ENCODE results near the gene PHIP. TPM values are rescaled to one million over a fixed set of nuclear protein-coding genes. Genes with fewer than 3 reads are reported as not detected.

PHIP gene
- total and polyA plus RNA-seq, 12 donors, result 3.1 to 17.9 (median 16.1) TPM

- Histone ChIP-seq H3K36me3 (peaks cover 0 to 100% (median 66%) of the 10 kb centered on the region in 9 donors), H3K4me1 (no peaks in the 10 kb centered on the region), H3K9me3 (no peaks in the 10 kb centered on the region)
Measured at GRCh38 chr6:78999737-79000136, 78.3 kb downstream of the PHIP start.

GRCh38 chr6:78995946-78996345, 82.1 kb downstream of the PHIP start:
- Histone ChIP-seq H3K9me3 (peaks cover 0 to 14% (median 8%) of the 10 kb centered on the region in 11 donors), H3K36me3 (peaks cover 5 to 100% (median 66%) of the 10 kb centered on the region in 9 donors), H3K27ac (no peak overlapping the region), H3K4me3 (no peak overlapping the region), H3K27me3 (no peaks in the 10 kb centered on the region), H3K4me1 (no peaks in the 10 kb centered on the region)
- DNase-seq, result no peak
- TF ChIP-seq CTCF (IDR thresholded peaks at IDR 0.05), result no peak
- intact Hi-C loops (cut with DNase I), result no loop called here
- no peak for ATAC-seq

More at GRCh38 chr6:78999737-79000136, 78.3 kb downstream of the PHIP start:
- Histone ChIP-seq H3K4me3 (no peak overlapping the region), H3K27me3 (no peaks in the 10 kb centered on the region), H3K27ac (no peak overlapping the region)
- DNase-seq (no peak), ATAC-seq (no peak)
- intact Hi-C loops (cut with DNase I), result loop anchor here in 1 of 10 donors (10.0 kb wide), 1 partner anchor 535 kb away; the partner anchor contains the start of gene LCA5
- no peak for TF ChIP-seq CTCF (IDR thresholded peaks at IDR 0.05)

- peaks cover 5 to 100% (median 66%) of the 10 kb centered on the region in 9 donors for H3K36me3 ChIP-seq
- no peaks in the 10 kb centered on the region for H3K27me3 ChIP-seq
- peaks cover 0 to 14% (median 8%) of the 10 kb centered on the region in 11 donors for H3K9me3 ChIP-seq
- TF ChIP-seq CTCF (IDR thresholded peaks at IDR 0.05), result no peak
- H3K4me3 ChIP-seq, result no peak overlapping the region
- DNase-seq (no peak), ATAC-seq (no peak)
- no peaks in the 10 kb centered on the region for H3K4me1 ChIP-seq
- intact Hi-C loops (cut with DNase I), result no loop called here
- H3K27ac ChIP-seq, result no peak overlapping the region
- 98 to 100% methylated on average over 1 of the region's 1 CpG for WGBS, 2 donors
Measured at GRCh38 chr6:78995346-78995745, 82.7 kb downstream of the PHIP start.

GRCh38 chr6:78993955-78994354, 84.1 kb downstream of the PHIP start:
- 97 to 98% methylated on average over 5 of the region's 5 CpGs for WGBS, 2 donors

More at GRCh38 chr6:78993955-78994354, 84.1 kb downstream of the PHIP start:
- intact Hi-C loops (cut with DNase I), result no loop called here
- no peak for DNase-seq
- Histone ChIP-seq H3K9me3 (peaks cover 0 to 14% (median 8%) of the 10 kb centered on the region in 11 donors), H3K36me3 (peaks cover 5 to 100% (median 69%) of the 10 kb centered on the region in 9 donors), H3K27ac (no peak overlapping the region), H3K4me3 (no peak overlapping the region), H3K4me1 (no peaks in the 10 kb centered on the region), H3K27me3 (no peaks in the 10 kb centered on the region)
- ATAC-seq, result no peak
- TF ChIP-seq CTCF (IDR thresholded peaks at IDR 0.05), result no peak
